IMR-90 (cell line): Measurements from ENCODE around the gene AMN. TPM values are rescaled to one million over a fixed set of nuclear protein-coding genes. Genes with fewer than 3 reads are reported as not detected.

Experiments
- ATAC-seq: fragments of 200-7000 bp; cut with Tn5 transposase; 2 replicates; pipeline ENCODE4 v1.9.1; 2020; ENCODE audit warnings: low read depth, mild to moderate bottlenecking, moderate library complexity
- BruUV-seq: library from RNA; stranded (reverse); fragments of 400-500 nt; replicated peaks from 2 replicates; lab custom pipeline; 2021; lab: Mats Ljungman, UMichigan
- CTCF ChIA-PET: fragments of 300-600 bp; formaldehyde crosslinking; extraction: SDS; loops from one replicate; lab custom pipeline; 2021; ENCODE audit warnings: antibody characterized with exemption; lab: Yijun Ruan, JAX
- POLR2A ChIA-PET: fragments of 300-600 bp; sonication (Branson Sonifier 250); formaldehyde crosslinking; loops from one replicate; lab custom pipeline; 2022; ENCODE audit warnings: antibody characterized with exemption; ENCODE audit not compliant: unreplicated experiment; lab: Charles Lee
- DNase-seq: peaks from one replicate; pipeline ENCODE4 v3.0.0; 2013
- H2AFZ ChIP-seq: replicated peaks from 2 replicates; pipeline ENCODE3; 2013; ENCODE audit warnings: low read length, mild to moderate bottlenecking; ENCODE audit not compliant: poor library complexity
- H2AK5ac ChIP-seq: 2 replicates; pipeline ENCODE4 v1.6.1; 2013; ENCODE audit warnings: low read depth, low read length, inconsistent platforms
- H2AK9ac ChIP-seq: replicated peaks from 2 replicates; pipeline ENCODE3; 2013; ENCODE audit warnings: mild to moderate bottlenecking, low read depth, low read length, moderate library complexity; ENCODE audit not compliant: poor library complexity
- H2BK120ac ChIP-seq: 2 replicates; pipeline ENCODE4 v1.6.1; 2013; ENCODE audit warnings: low read depth, low read length, inconsistent platforms
- H2BK15ac ChIP-seq: 3 replicates; pipeline ENCODE4 v1.6.1; 2013; ENCODE audit warnings: low read depth, low read length, inconsistent platforms
- H2BK20ac ChIP-seq: 2 replicates; pipeline ENCODE4 v1.6.1; 2013; ENCODE audit warnings: low read depth, mild to moderate bottlenecking, inconsistent platforms, low read length, moderate library complexity
- H2BK5ac ChIP-seq: 2 replicates; pipeline ENCODE4 v1.6.1; 2013; ENCODE audit warnings: mild to moderate bottlenecking, low read depth, low read length, inconsistent platforms; ENCODE audit not compliant: poor library complexity, severe bottlenecking
- H3K14ac ChIP-seq: replicated peaks from 2 replicates; pipeline ENCODE4 v1.6.1; 2013; ENCODE audit warnings: low read depth, low read length, inconsistent platforms
- H3K18ac ChIP-seq: 2 replicates; pipeline ENCODE4 v1.6.1; 2013; ENCODE audit warnings: low read depth, low read length, control low read depth
- H3K23ac ChIP-seq: 2 replicates; pipeline ENCODE4 v1.6.1; 2013; ENCODE audit warnings: low read depth, low read length, inconsistent platforms
- H3K27ac ChIP-seq: 2 replicates; pipeline ENCODE4 v1.5.1; 2013; ENCODE audit warnings: mild to moderate bottlenecking, control low read depth, low read length; ENCODE audit not compliant: insufficient read depth
- H3K27me3 ChIP-seq: 2 replicates; pipeline ENCODE4 v1.6.1; 2013; ENCODE audit warnings: low read length; ENCODE audit not compliant: control insufficient read depth, insufficient read depth
- H3K36me3 ChIP-seq: 2 replicates; pipeline ENCODE4 v1.6.1; 2013; ENCODE audit warnings: low read length, mixed read lengths; ENCODE audit not compliant: control insufficient read depth, insufficient read depth
- H3K4ac ChIP-seq: 2 replicates; pipeline ENCODE4 v1.6.1; 2013; ENCODE audit warnings: low read depth, low read length, inconsistent platforms
- H3K4me1 ChIP-seq: 2 replicates; pipeline ENCODE4 v1.6.1; 2013; ENCODE audit warnings: low read length, mixed read lengths; ENCODE audit not compliant: control insufficient read depth, insufficient read depth
- H3K4me2 ChIP-seq: 2 replicates; pipeline ENCODE4 v1.6.1; 2013; ENCODE audit warnings: low read depth, mild to moderate bottlenecking, control low read depth, low read length, moderate library complexity
- H3K4me3 ChIP-seq: 2 replicates; pipeline ENCODE4 v1.5.1; 2013; ENCODE audit warnings: low read depth, mild to moderate bottlenecking, control low read depth, low read length, moderate library complexity; ENCODE audit not compliant: insufficient read depth
- H3K56ac ChIP-seq: 2 replicates; pipeline ENCODE4 v1.6.1; 2013; ENCODE audit warnings: low read length, inconsistent platforms; ENCODE audit not compliant: insufficient read depth; ENCODE audit errors: extremely low read depth
- H3K79me1 ChIP-seq, 2 experiments: 2 replicates each; pipeline ENCODE4 v1.6.1; 2013; ENCODE audit warnings: low read length in 2 of 2, inconsistent platforms in 1 of 2, low read depth in 1 of 2
- H3K9ac ChIP-seq: 2 replicates; pipeline ENCODE4 v1.6.1; 2013; ENCODE audit warnings: low read depth, low read length, control low read depth
- H3K9me1 ChIP-seq: 2 replicates; pipeline ENCODE4 v1.6.1; 2013; ENCODE audit warnings: low read length, inconsistent platforms; ENCODE audit not compliant: insufficient read depth
- H3K9me3 ChIP-seq: 2 replicates; pipeline ENCODE4 v1.6.1; 2013; ENCODE audit warnings: low read length; ENCODE audit not compliant: control insufficient read depth, insufficient read depth
- H4K20me1 ChIP-seq: 2 replicates; pipeline ENCODE4 v1.6.1; 2013; ENCODE audit warnings: low read length, inconsistent platforms; ENCODE audit not compliant: insufficient read depth
- H4K5ac ChIP-seq: 2 replicates; pipeline ENCODE4 v1.6.1; 2013; ENCODE audit warnings: mild to moderate bottlenecking, low read depth, low read length, control low read depth
- H4K8ac ChIP-seq, 2 experiments: 2 replicates each; pipeline ENCODE4 v1.6.1; 2013; ENCODE audit warnings: low read depth in 2 of 2, low read length in 2 of 2, control low read depth in 1 of 2, inconsistent platforms in 1 of 2
- H4K91ac ChIP-seq: 2 replicates; pipeline ENCODE4 v1.6.1; 2013; ENCODE audit warnings: low read depth, low read length, inconsistent platforms; ENCODE audit not compliant: insufficient read depth
- CEBPB ChIP-seq: IDR thresholded peaks from 2 replicates; pipeline ENCODE4 v1.6.1; 2012; ENCODE audit warnings: low read depth, low read length, improper control_type of control experiment
- CHD1 ChIP-seq: IDR thresholded peaks from 2 replicates; pipeline ENCODE4 v1.6.1; 2012; ENCODE audit warnings: low read depth, low read length, improper control_type of control experiment
- CTCF ChIP-seq: conservative IDR thresholded peaks from 2 replicates; pipeline ENCODE4 v1.5.1; 2012; ENCODE audit warnings: mild to moderate bottlenecking, low read depth, low read length, improper control_type of control experiment
- MAFK ChIP-seq: IDR thresholded peaks from 2 replicates; pipeline ENCODE4 v1.6.1; 2012; ENCODE audit warnings: low read depth, low read length, improper control_type of control experiment
- NFE2L2 ChIP-seq: fragments of 150-350 bp; IDR thresholded peaks from 2 replicates; pipeline ENCODE4 v1.6.1; 2016; ENCODE audit warnings: low read depth, mild to moderate bottlenecking, low read length
- RCOR1 ChIP-seq: IDR thresholded peaks from 2 replicates; pipeline ENCODE4 v1.6.1; 2012; ENCODE audit warnings: mild to moderate bottlenecking, low read length, improper control_type of control experiment; ENCODE audit not compliant: insufficient replicate concordance
- RFX5 ChIP-seq: IDR thresholded peaks from 2 replicates; pipeline ENCODE4 v1.8.0; 2012; ENCODE audit warnings: low read depth, mild to moderate bottlenecking, low read length, moderate library complexity
- SMC3 ChIP-seq: fragments of 150-350 bp; IDR thresholded peaks from 2 replicates; pipeline ENCODE4 v1.6.1; 2016; ENCODE audit warnings: low read depth, mild to moderate bottlenecking, antibody characterized with exemption, low read length, moderate library complexity
- USF2 ChIP-seq: fragments of 150-350 bp; IDR thresholded peaks from 2 replicates; pipeline ENCODE4 v1.6.1; 2017; ENCODE audit warnings: mild to moderate bottlenecking, antibody characterized with exemption, low read length, low read depth
- WGBS, 2 experiments: methylation state at CpG; one replicate each; pipeline versions ENCODE4 v1.1.5 to v1.1.7; 2013; ENCODE audit warnings: missing lambda C conversion rate in 2 of 2; ENCODE audit not compliant: insufficient read length in 1 of 2; ENCODE audit errors: extremely low coverage in 2 of 2; 5-methylcytosine and 5-hydroxymethylcytosine counted together
- dilution Hi-C: fragments of 300-500 bp; cut with HindIII; formaldehyde crosslinking; loops from one replicate; pipeline ENCODE4 v1.14.3; 2018; ENCODE audit warnings: low sequenced_read_pairs; ENCODE audit not compliant: unreplicated experiment
- in situ Hi-C: fragments of 300-500 bp; cut with MboI; formaldehyde crosslinking; loops from 3 replicates; pipeline ENCODE4 v1.14.3; 2019; ENCODE audit warnings: low sequenced_read_pairs, inconsistent platforms, mixed read lengths
- intact Hi-C: fragments of 100-400 bp; cut with micrococcal nuclease; formaldehyde crosslinking; loops from 2 replicates; pipeline ENCODE4 v1.10.0; 2022
- polyA plus RNA-seq, 3 experiments: library from polyadenylated mRNA; depleted of rRNA; stranded (reverse); fragments of >200 nt; gene quantifications; 2 replicates each; pipeline ENCODE4 v1.2.3, GENCODE V29; 2012; ENCODE audit warnings: low replicate concordance in 1 of 3
- total RNA-seq: library from RNA; depleted of rRNA; stranded (reverse); fragments of >200 nt; gene quantifications from 2 replicates; pipeline ENCODE4 v1.2.3, GENCODE V29; 2012

AMN gene
- total and polyA plus RNA-seq, 2 of the 4 experiments (the other 2 are of a cell fraction): under 0.01 to 0.24 TPM

- CTCF ChIA-PET: interaction anchor here (0.8 kb wide), 1 partner anchor 216 kb away, joined by 3 read pairs; no protein-coding TSS in a partner anchor
- H3K4me3 ChIP-seq: no peak overlapping the region
- H3K9me1 ChIP-seq: 0 out of 2 replicates have a peak, but pooled peaks cover 3% of the 10 kb centered on the region
- no peaks in the 10 kb centered on the region for H3K36me3 ChIP-seq
- H2AFZ ChIP-seq: no peak overlapping the region
- no peak overlapping the region for H3K56ac ChIP-seq
- peaks cover 17% of the 10 kb centered on the region for H3K27me3 ChIP-seq
- H3K9ac ChIP-seq: no peak overlapping the region
- H2BK15ac ChIP-seq: no peak overlapping the region
- no peaks in the 10 kb centered on the region for H3K4me1 ChIP-seq
- no peak overlapping the region for H2BK5ac ChIP-seq
- H2BK120ac ChIP-seq: no peak overlapping the region
- H4K91ac ChIP-seq: no peak overlapping the region
- H3K27ac ChIP-seq: no peak overlapping the region
- TF ChIP-seq NFE2L2 (no peak), MAFK (no peak), CHD1 (no peak), CTCF (no peak), USF2 (no peak), RFX5 (no peak), RCOR1 (no peak), SMC3 (no peak), CEBPB (no peak)
- no peaks in the 10 kb centered on the region; the same call in 1 of the 2 replicates for H4K20me1 ChIP-seq
- in situ Hi-C loops (loop anchor here (10.0 kb wide), 2 partner anchors 144 to 224 kb away; partner anchors contain the start of gene TRAF3), dilution Hi-C loops (no loop called here), intact Hi-C loops (loop anchor here (1.0 to 10.0 kb wide), 3 partner anchors 143 to 396 kb away; partner anchors contain the start of gene RCOR1)
- H2BK20ac ChIP-seq: no peak overlapping the region
- no peak overlapping the region for H2AK5ac ChIP-seq
- WGBS, 2 experiments: 11% methylated on average over 1 of the region's 2 CpGs; no CpG with 5 or more reads in 1 of the 2 experiments
- H3K4me2 ChIP-seq: no peak overlapping the region
- peaks cover 2% of the 10 kb centered on the region; the same call in 1 of the 2 replicates for H3K9me3 ChIP-seq
- H3K23ac ChIP-seq: no peak overlapping the region
- no peak overlapping the region for H3K14ac ChIP-seq
- H2AK9ac ChIP-seq: no peak overlapping the region
- DNase-seq (no peak), ATAC-seq (no peak)
- BruUV-seq: no TSS peak
- H3K18ac ChIP-seq: no peak overlapping the region
- POLR2A ChIA-PET: no interaction called here
- H3K79me1 ChIP-seq: no peaks in the 10 kb centered on the region
- H3K4ac ChIP-seq: no peak overlapping the region
- no peak overlapping the region for H4K5ac ChIP-seq
- H4K8ac ChIP-seq: no peak overlapping the region
Observed at GRCh38 chr14:102918438-102918837, 4.0 kb upstream of the AMN start.
